ENCODE data around the gene GPSM1. TPM values are rescaled to one million over a fixed set of nuclear protein-coding genes. Genes with fewer than 3 reads are reported as not detected.

The GPSM1 gene
- total and polyA plus RNA-seq, 2 donors (not counting 1 experiment from before 2014, with no cell fraction given) = 2.4 to 6.3 TPM

DNA sequence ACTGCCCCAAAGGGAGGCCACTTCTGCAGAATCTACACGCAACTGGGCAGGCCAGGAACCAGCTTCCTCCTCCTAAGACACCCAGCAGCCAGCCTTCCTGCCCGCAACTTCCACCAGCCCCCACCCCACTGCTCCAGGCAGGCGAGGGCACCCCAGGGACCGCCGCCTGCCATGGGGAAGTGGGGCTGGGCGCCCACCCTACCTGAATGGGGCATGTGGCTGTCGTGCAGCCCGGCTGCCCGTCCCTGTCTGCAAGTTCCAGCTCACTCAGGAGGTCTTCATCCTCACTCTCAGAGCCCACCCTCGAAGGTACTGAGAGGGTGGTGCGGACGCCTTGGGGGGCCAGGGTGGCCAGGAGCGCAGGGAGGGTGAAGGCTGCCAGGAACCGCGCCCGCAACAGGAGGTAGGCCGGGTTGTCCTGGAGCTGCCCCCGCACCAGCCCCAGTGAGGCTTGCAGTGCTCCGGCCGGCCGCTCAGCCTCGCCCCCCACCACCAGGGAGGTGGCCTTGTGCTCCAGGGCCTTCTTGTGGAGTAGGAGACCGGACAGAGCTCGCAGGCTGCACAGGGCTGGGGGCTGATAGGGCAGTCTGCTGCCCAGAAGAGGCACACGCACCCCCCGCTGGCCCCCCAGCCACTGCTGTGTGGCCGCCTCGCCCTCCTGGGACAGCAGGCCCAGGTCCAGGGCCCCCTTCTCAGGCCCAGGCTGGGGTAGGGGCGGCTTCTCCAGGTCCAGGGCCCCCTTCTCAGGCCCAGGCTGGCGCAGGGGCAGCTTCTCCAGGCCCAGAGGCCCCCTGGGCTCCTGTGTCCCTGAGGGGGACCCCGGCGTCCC is 50.2 kb downstream of the GPSM1 start:
- Histone ChIP-seq H4K20me1 (ENCODE audit: control insufficient read depth, insufficient read depth, low read length, poor library complexity, severe bottlenecking) (no peaks in the 10 kb centered on the region), H3K9me3 (ENCODE audit: control extremely low read depth in 1 of 3, control insufficient read depth in 2 of 3, insufficient read depth in 1 of 3, low read length in 2 of 3) (no peaks in the 10 kb centered on the region), H3K9ac (ENCODE audit: low read length) (no peak overlapping the region), H3K36me3 (replicated peaks in 1 of 2; ENCODE audit: control extremely low read depth in 1 of 2, control insufficient read depth in 1 of 2, extremely low read depth in 1 of 2, insufficient read depth in 2 of 2, low read length in 1 of 2) (peaks cover 0 to 13% of the 10 kb centered on the region in 2 experiments), H3K4me1 (ENCODE audit: control insufficient read depth in 2 of 2, insufficient read depth in 2 of 2, low read length in 2 of 2) (peaks cover 10 to 12% of the 10 kb centered on the region in 2 donors), H3K79me2 (ENCODE audit: control insufficient read depth, insufficient read depth, low read length) (no peaks in the 10 kb centered on the region), H2AFZ (ENCODE audit: insufficient read depth, low read depth, low read length, poor library complexity, severe bottlenecking) (no peak overlapping the region), H3K4me2 (replicated peaks; ENCODE audit: low read depth, low read length, poor library complexity, severe bottlenecking) (no peak overlapping the region), H3K27ac (ENCODE audit: low read length in 2 of 2) (no peak overlapping the region), H3K27me3 (replicated peaks in 1 of 4; ENCODE audit: control extremely low read depth in 1 of 4, control insufficient read depth in 3 of 4, insufficient read depth in 4 of 4, low read length in 3 of 4) (peaks cover 0 to 6% (median 0%) of the 10 kb centered on the region in 4 experiments), H3K4me3 (ENCODE audit: control extremely low read depth in 1 of 5, extremely low read depth in 1 of 5, insufficient read depth in 1 of 5, low read depth in 2 of 5, low read length in 4 of 5) (no peak overlapping the region)
- H3K4me1 Mint-ChIP-seq = peaks cover 7% of the 10 kb centered on the region
- H3K27ac Mint-ChIP-seq = no peak overlapping the region
- TF ChIP-seq EZH2 (IDR thresholded peaks at IDR 0.05; ENCODE audit: borderline replicate concordance, insufficient read depth, low read depth, low read length, poor library complexity, severe bottlenecking) = no peak
- TF ChIP-seq, protein P1, sequence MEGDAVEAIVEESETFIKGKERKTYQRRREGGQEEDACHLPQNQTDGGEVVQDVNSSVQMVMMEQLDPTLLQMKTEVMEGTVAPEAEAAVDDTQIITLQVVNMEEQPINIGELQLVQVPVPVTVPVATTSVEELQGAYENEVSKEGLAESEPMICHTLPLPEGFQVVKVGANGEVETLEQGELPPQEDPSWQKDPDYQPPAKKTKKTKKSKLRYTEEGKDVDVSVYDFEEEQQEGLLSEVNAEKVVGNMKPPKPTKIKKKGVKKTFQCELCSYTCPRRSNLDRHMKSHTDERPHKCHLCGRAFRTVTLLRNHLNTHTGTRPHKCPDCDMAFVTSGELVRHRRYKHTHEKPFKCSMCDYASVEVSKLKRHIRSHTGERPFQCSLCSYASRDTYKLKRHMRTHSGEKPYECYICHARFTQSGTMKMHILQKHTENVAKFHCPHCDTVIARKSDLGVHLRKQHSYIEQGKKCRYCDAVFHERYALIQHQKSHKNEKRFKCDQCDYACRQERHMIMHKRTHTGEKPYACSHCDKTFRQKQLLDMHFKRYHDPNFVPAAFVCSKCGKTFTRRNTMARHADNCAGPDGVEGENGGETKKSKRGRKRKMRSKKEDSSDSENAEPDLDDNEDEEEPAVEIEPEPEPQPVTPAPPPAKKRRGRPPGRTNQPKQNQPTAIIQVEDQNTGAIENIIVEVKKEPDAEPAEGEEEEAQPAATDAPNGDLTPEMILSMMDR (IDR thresholded peaks at IDR 0.05) = no peak
- no peak overlapping the region for H3K4me3 Mint-ChIP-seq
- ChIA-PET POLR2A (no interaction called here), CTCF (no interaction called here)
- ATAC-seq (ENCODE audit: low read depth) = no peak
- H3K9me3 Mint-ChIP-seq (ENCODE audit: insufficient read depth) = no peaks in the 10 kb centered on the region
- H3K27me3 Mint-ChIP-seq = no peaks in the 10 kb centered on the region
- WGBS (ENCODE audit: insufficient coverage) = 78% methylated on average over 29 of the region's 32 CpGs
- intact Hi-C loops (cut with micrococcal nuclease) = no loop called here
- DNase-seq = no peak

Data from B cell (primary cell).